Caki2 (cell line): ENCODE data around the gene SNX8. TPM values are rescaled to one million over a fixed set of nuclear protein-coding genes. Genes with fewer than 3 reads are reported as not detected.

Source experiments
- DNase-seq: peaks from one replicate; pipeline ENCODE4 v3.0.0-alpha.2; 2015; ENCODE audit warnings: low read depth
- in situ Hi-C: cut with HindIII; loops from 2 replicates; pipeline ENCODE4 v1.10.0; 2016; ENCODE audit warnings: low sequenced_read_pairs, low pct_unique_long_range_greater_than_20kb, mixed read lengths
- total RNA-seq: library from RNA; depleted of rRNA; stranded (reverse); fragments of >200 nt; shearing (Covaris generic); gene quantifications from 2 replicates; pipeline ENCODE4 v1.2.3, GENCODE V29; 2014; ENCODE audit warnings: low replicate concordance; rRNA removed

SNX8 gene
- total RNA-seq, 1 experiment from 2014 or later: 98.9 TPM

DNA sequence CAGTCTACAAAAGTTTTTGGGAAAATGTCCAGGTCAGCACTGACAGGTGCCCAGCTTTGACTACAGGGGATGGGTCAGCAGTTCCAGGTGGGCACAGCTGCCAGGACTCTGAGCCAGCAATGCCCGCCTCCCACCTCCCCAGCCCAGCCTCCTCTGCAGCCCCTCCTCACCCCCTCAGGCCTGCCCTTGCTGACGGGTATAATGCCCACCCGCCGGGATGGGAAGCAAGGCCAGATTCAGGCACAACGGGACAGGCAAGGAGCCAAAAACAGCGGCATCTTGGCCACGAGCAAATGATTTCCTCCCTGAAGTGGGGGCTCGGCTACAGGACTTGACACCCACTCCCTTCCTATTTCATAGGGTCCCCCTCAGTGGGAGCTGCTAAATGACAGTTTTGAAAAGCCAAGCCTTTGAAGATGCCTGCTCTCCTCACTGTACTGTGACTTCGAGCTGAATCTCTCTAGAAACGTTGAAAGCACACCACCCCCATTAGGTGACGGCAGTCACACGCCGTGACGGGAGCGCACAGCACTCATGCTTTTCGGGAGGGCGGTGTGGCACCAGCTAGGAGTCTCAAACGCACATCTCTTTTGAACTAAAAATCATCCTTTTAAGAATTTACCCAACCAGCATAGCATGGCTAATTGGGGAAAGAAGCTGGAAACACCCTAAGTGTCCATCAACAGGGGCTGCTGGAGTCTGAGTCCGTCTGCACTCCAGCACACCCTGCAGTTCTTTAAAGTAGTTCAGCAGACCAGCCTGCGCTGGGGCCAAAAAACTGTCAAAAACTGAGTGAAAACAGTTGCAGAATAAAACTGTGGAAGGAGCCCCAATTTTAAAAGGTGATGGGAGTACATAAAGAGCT is 111.1 kb downstream of the SNX8 start:
- DNase-seq: no peak
- in situ Hi-C loops: no loop called here

DNA sequence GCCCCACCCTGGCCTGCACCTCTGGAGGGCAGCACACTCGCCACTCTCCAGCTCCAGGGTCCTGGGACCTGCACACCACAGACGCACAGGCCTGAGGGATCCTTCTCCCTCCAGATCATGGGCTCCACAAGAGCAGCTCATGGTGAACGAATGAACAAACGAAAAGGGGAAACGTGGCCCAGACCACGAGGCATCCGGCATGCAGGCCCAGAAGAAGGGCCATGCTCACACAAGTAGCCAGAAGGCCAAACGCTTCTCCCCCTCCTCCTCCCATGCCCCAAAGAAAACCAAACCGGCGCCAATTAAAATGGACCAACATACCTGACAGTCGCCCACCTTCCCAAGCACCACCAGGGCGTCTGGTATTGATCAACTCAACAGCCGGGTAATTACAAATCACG is 111.9 kb downstream of the SNX8 start:
- in situ Hi-C loops: no loop called here
- no peak for DNase-seq

Other genes starting within 250 kb of the SNX8 start
- gene MAD1L1, start 81.5 kb downstream of the SNX8 start, total RNA-seq: 39.4 and 123 TPM in 2 replicates
- gene MRM2, start 72.2 kb downstream of the SNX8 start, total RNA-seq: 54.2 and 57.1 TPM in 2 replicates
- gene NUDT1, start 72.2 kb downstream of the SNX8 start, total RNA-seq: 64.7 and 89.7 TPM in 2 replicates
- gene EIF3B, start 40.4 kb upstream of the SNX8 start, total RNA-seq: 202 and 205 TPM in 2 replicates
- 5.1 and 12.7 TPM in 2 replicates for gene CHST12, start 89.2 kb upstream of the SNX8 start, total RNA-seq
- gene GRIFIN, start 162.0 kb upstream of the SNX8 start, total RNA-seq: not detected in 2 replicates
- gene LFNG, start 205.3 kb upstream of the SNX8 start, total RNA-seq: 10.2 and 16.7 TPM in 2 replicates
- 60.7 and 74.9 TPM in 2 replicates for gene BRAT1, start 241.1 kb upstream of the SNX8 start, total RNA-seq
- gene IQCE, start 244.5 kb upstream of the SNX8 start, total RNA-seq: 8.9 and 32.5 TPM in 2 replicates